Endothelial cell (in vitro differentiated cells): ENCODE data around the gene CHID1. TPM values are rescaled to one million over a fixed set of nuclear protein-coding genes. Genes with fewer than 3 reads are reported as not detected.

Experiments used
- DNase-seq: peaks from one replicate; pipeline ENCODE4 v3.0.0; 2021; ENCODE audit warnings: low spot score
- H3K27ac Mint-ChIP-seq: one replicate; pipeline ENCODE4 v1.8.0; 2021; ENCODE audit warnings: mixed read lengths, inconsistent platforms; ENCODE audit not compliant: unreplicated experiment
- H3K27me3 Mint-ChIP-seq: one replicate; pipeline ENCODE4 v1.8.0; 2021; ENCODE audit warnings: mild to moderate bottlenecking, moderate library complexity, mixed read lengths, inconsistent platforms; ENCODE audit not compliant: unreplicated experiment
- H3K36me3 Mint-ChIP-seq: one replicate; pipeline ENCODE4 v1.8.0; 2021; ENCODE audit warnings: mild to moderate bottlenecking, low read depth, mixed read lengths, inconsistent platforms; ENCODE audit not compliant: unreplicated experiment
- H3K4me1 Mint-ChIP-seq: one replicate; pipeline ENCODE4 v1.8.0; 2021; ENCODE audit warnings: mild to moderate bottlenecking, mixed read lengths, inconsistent platforms; ENCODE audit not compliant: unreplicated experiment
- H3K4me3 Mint-ChIP-seq: one replicate; pipeline ENCODE4 v1.8.0; 2021; ENCODE audit warnings: mild to moderate bottlenecking, mixed read lengths, inconsistent platforms; ENCODE audit not compliant: unreplicated experiment
- H3K9me3 Mint-ChIP-seq: one replicate; pipeline ENCODE4 v1.8.0; 2021; ENCODE audit warnings: mixed read lengths, inconsistent platforms; ENCODE audit not compliant: unreplicated experiment
- CTCF ChIP-seq: fragments of 200-600 bp; sonication (generic); IDR thresholded peaks from one replicate; pipeline ENCODE4 v1.5.0; 2021; ENCODE audit warnings: antibody characterized with exemption; ENCODE audit not compliant: unreplicated experiment
- total RNA-seq: library from RNA; stranded (reverse); fragmentation: NEBNext Ultra II Directional; extraction: Animal tissue kit (Norgen Biotek cat#: 25700); gene quantifications from one replicate; pipeline ENCODE4 v1.2.1, GENCODE V29; 2021; ENCODE audit not compliant: unreplicated experiment

Gene CHID1
- total RNA-seq, 1 donor from 2014 or later = 69.3 TPM

- no peaks in the 10 kb centered on the region for H3K9me3 Mint-ChIP-seq
- peaks cover 11% of the 10 kb centered on the region for H3K27me3 Mint-ChIP-seq
- no peak for TF ChIP-seq CTCF
- peaks cover 3% of the 10 kb centered on the region for H3K4me1 Mint-ChIP-seq
- H3K36me3 Mint-ChIP-seq = no peaks in the 10 kb centered on the region
- no peak overlapping the region for H3K27ac Mint-ChIP-seq
- DNase-seq = peak; percentile 54
- no peak overlapping the region for H3K4me3 Mint-ChIP-seq
Observed at GRCh38 chr11:849104-849824, 61.3 kb downstream of the CHID1 start.

- Mint-ChIP-seq H3K36me3 (no peaks in the 10 kb centered on the region), H3K27me3 (peaks cover 12% of the 10 kb centered on the region), H3K9me3 (no peaks in the 10 kb centered on the region), H3K4me1 (peaks cover 3% of the 10 kb centered on the region), H3K4me3 (no peak overlapping the region), H3K27ac (no peak overlapping the region)
- peak; percentile 81 for TF ChIP-seq CTCF
- peak; percentile 70 for DNase-seq
Observed at GRCh38 chr11:848380-848931, 62.2 kb downstream of the CHID1 start.

GRCh38 chr11:847876-848275, 62.7 kb downstream of the CHID1 start:
- Mint-ChIP-seq H3K9me3 (no peaks in the 10 kb centered on the region), H3K36me3 (no peaks in the 10 kb centered on the region), H3K4me1 (peaks cover 3% of the 10 kb centered on the region), H3K27me3 (peaks cover 12% of the 10 kb centered on the region), H3K4me3 (no peak overlapping the region), H3K27ac (no peak overlapping the region)
- no peak for TF ChIP-seq CTCF
- no peak for DNase-seq

- no peaks in the 10 kb centered on the region for H3K9me3 Mint-ChIP-seq
- peaks cover 3% of the 10 kb centered on the region for H3K4me1 Mint-ChIP-seq
- H3K4me3 Mint-ChIP-seq = no peak overlapping the region
- no peaks in the 10 kb centered on the region for H3K36me3 Mint-ChIP-seq
- H3K27ac Mint-ChIP-seq = no peak overlapping the region
- no peak for TF ChIP-seq CTCF
- H3K27me3 Mint-ChIP-seq = peaks cover 8% of the 10 kb centered on the region
- no peak for DNase-seq
Observed at GRCh38 chr11:846496-847098, 64.0 kb downstream of the CHID1 start.

- H3K4me3 Mint-ChIP-seq = no peak overlapping the region
- H3K36me3 Mint-ChIP-seq = no peaks in the 10 kb centered on the region
- H3K4me1 Mint-ChIP-seq = peaks cover 7% of the 10 kb centered on the region
- H3K27me3 Mint-ChIP-seq = peaks cover 8% of the 10 kb centered on the region
- no peaks in the 10 kb centered on the region for H3K9me3 Mint-ChIP-seq
- H3K27ac Mint-ChIP-seq = no peak overlapping the region
- TF ChIP-seq CTCF = no peak
- DNase-seq = no peak
Observed at GRCh38 chr11:845872-846495, 64.6 kb downstream of the CHID1 start.
